Ectodermal cell (in vitro differentiated cells): ENCODE measurements around the gene SH3RF1.
A peak's percentile ranks its signal among the peaks of the same experiment; 100 is the strongest.

Experiments used
- H3K27ac ChIP-seq: 2 replicates; pipeline ENCODE4 v1.7.0; 2013; ENCODE audit warnings: mild to moderate bottlenecking, low read depth, low read length; ENCODE audit not compliant: insufficient read depth, poor library complexity, severe bottlenecking
- H3K27me3 ChIP-seq: 2 replicates; pipeline ENCODE4 v1.7.0; 2013; ENCODE audit warnings: mild to moderate bottlenecking, low read length; ENCODE audit not compliant: insufficient read depth, control insufficient read depth, poor library complexity, severe bottlenecking
- H3K36me3 ChIP-seq: one replicate; pipeline ENCODE4 v1.7.0; 2013; ENCODE audit warnings: low read length; ENCODE audit not compliant: control insufficient read depth, insufficient read depth
- H3K4me1 ChIP-seq: one replicate; pipeline ENCODE4 v1.7.0; 2013; ENCODE audit warnings: low read length; ENCODE audit not compliant: control insufficient read depth, insufficient read depth
- H3K4me3 ChIP-seq: 2 replicates; pipeline ENCODE4 v1.7.0; 2013; ENCODE audit warnings: low read depth, low read length, control low read depth; ENCODE audit not compliant: insufficient read depth
- H3K9me3 ChIP-seq: 2 replicates; pipeline ENCODE4 v1.7.0; 2013; ENCODE audit warnings: mild to moderate bottlenecking, low read length, moderate library complexity; ENCODE audit not compliant: control insufficient read depth
- WGBS, 2 experiments: methylation state at CpG; one replicate each; pipeline ENCODE4 v1.1.7; 2013; ENCODE audit warnings: missing lambda C conversion rate in 2 of 2; 5-methylcytosine and 5-hydroxymethylcytosine counted together

The SH3RF1 gene

DNA sequence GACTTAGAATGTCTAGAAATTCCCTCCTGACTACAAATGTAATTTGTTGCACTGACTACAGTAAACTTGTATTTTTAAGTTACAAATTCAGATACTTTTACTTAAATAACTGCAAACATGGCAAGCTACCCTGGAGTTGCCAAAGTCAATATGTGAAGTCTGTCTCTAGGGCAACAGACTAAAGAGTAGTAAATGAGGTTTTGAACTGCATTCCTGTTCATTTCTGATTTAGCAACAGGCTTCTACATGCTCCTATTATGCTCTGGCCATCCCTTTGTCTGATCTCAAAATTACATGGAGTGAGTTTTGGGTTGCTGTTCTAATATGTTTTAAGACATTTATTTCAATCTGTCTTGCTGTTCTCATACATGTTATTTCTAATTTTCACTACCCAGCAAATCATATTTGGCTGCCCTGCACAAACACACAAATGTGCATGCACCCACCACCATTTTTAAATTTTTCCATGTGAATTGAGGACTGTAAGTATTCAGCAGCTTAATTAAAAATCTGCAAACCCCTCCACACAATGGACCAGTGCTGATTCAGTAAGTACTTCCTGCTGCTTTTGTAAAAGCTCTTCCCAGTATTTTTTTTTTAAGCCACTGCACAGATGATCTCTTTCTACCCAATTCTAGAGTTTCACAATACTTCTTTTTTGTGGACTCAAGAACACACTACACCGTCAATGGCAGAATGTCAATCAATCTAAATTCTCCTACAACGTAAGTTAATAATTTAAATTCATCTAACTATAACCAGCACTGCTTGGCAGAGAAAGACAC is 26.7 kb downstream of the SH3RF1 start:
- peaks cover 33% of the 10 kb centered on the region for H3K4me1 ChIP-seq
- H3K27ac ChIP-seq = peak overlapping the region; percentile 60
- 24 to 33% methylated on average over 2 of the region's 2 CpGs for WGBS, 2 experiments
- H3K36me3 ChIP-seq = peaks cover under 1% of the 10 kb centered on the region
- H3K4me3 ChIP-seq = no peak overlapping the region
- H3K9me3 ChIP-seq = no peaks in the 10 kb centered on the region
- H3K27me3 ChIP-seq = no peaks in the 10 kb centered on the region

DNA sequence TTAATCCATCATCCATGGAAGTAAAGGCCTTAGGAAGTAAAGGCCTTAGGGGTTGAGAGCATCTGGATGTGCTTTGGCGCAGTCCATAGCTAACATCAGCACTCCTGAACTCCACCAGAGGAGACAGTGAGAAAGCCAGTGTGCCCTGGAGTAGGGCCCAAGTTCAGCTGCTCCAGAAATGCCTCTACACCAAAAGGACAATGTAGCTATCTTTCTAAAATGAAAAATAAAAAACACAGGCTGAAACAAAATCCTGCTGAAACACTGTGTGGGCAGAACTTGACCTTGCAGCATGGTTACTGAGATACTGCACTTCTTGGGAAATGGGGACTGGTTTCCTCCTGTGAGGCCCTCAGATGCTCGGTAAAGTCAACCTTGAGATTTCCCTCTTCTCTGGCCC is 29.3 kb downstream of the SH3RF1 start:
- no peaks in the 10 kb centered on the region for H3K36me3 ChIP-seq
- peaks cover 21% of the 10 kb centered on the region for H3K4me1 ChIP-seq
- H3K4me3 ChIP-seq = no peak overlapping the region
- no peak overlapping the region for H3K27ac ChIP-seq
- H3K27me3 ChIP-seq = no peaks in the 10 kb centered on the region
- WGBS, 2 experiments = 81 to 94% methylated on average over 2 of the region's 2 CpGs
- no peaks in the 10 kb centered on the region for H3K9me3 ChIP-seq

DNA sequence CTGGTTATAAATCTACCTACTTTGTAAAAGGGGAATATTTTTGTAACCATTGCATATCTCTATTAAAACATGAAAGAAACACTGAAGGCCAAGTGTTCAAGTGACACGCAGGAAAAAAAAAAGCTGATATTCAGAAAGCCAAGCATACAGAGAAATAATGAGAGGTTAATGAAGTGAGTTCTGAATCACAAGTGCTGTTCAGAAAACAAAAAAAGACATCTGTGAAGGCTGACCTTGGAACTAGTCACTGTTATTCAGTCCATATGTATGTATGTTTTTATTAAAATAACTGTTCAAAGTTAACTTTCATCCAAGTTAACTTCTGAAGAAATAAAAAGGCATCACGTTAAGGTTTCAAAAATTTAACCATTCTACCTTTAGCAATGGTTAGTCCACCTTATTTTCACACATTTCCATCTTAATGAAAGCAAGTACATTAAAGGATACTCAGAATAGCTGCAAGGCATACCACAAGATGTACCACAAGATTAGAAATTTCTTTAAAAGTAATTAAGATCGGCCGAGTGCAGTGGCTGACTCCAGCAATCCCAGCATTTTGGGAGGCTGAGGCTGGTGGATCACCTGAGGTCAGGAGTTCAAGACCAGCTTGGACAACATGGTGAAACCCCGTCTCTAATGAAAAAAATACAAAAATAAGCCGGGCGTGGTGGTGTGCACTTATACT is 31.4 kb downstream of the SH3RF1 start:
- 79 to 80% methylated on average over 7 of the region's 7 CpGs for WGBS, 2 experiments
- peaks cover 9% of the 10 kb centered on the region for H3K4me1 ChIP-seq
- H3K27me3 ChIP-seq = no peaks in the 10 kb centered on the region
- no peaks in the 10 kb centered on the region for H3K36me3 ChIP-seq
- H3K9me3 ChIP-seq = no peaks in the 10 kb centered on the region
- no peak overlapping the region for H3K4me3 ChIP-seq
- no peak overlapping the region for H3K27ac ChIP-seq

DNA sequence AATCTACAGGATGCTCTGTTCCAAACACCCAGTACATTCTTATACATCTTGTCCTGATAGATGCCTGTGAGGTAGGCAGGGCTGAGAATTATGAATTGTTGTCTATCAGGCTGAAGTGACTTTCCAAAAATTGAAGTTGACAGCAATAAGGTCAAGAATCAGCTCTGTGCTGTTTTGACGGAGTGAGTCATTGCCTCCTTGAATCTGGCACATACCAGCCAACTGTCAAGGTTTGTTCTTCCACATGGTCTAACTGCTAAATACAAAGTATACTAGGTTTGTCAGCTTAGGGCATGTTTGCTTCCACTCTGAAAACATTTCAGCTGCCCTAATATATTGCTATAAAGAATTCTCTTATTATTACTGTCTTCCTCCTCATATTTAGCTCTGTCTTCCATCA is 32.3 kb downstream of the SH3RF1 start:
- H3K4me1 ChIP-seq = peaks cover under 1% of the 10 kb centered on the region
- no peaks in the 10 kb centered on the region for H3K27me3 ChIP-seq
- WGBS, 2 experiments = 95 to 98% methylated on average over 1 of the region's 1 CpG
- no peaks in the 10 kb centered on the region for H3K9me3 ChIP-seq
- H3K27ac ChIP-seq = no peak overlapping the region
- no peaks in the 10 kb centered on the region for H3K36me3 ChIP-seq
- H3K4me3 ChIP-seq = no peak overlapping the region

DNA sequence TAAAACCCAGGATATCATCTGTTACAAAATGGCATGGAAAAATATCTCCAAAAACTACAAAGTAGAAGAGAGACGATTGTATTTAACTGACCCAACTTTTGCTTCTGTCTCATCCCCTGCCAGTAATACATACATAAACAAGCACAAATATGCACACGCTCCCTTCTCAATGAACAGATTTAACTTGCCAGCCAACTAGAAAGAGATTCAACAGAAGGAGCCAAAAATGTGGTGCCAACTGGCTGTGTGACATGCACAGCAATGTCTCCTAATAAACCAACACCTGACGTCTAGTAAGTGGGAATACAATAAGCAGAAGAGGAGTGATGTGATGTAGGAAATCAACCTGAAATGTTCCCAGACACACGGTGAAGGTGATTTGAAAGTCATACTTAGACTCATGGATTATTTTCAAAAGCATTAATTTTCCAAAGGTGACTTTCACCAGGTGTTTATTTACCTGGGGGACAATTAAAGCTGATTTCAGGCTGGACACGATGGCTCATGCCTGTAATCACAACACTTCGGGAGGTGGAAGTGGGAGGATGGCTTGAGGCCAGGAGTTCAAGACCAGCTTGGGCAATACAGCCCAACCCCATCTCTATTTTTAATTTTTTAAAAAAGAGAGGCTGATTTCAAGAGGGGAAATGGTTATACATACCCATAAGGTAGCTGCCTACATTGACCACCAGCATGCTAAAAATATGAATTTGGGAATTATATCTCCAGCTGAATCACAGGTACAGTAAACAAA is 33.7 kb downstream of the SH3RF1 start:
- 96 to 97% methylated on average over 6 of the region's 6 CpGs for WGBS, 2 experiments
- H3K36me3 ChIP-seq = no peaks in the 10 kb centered on the region

DNA sequence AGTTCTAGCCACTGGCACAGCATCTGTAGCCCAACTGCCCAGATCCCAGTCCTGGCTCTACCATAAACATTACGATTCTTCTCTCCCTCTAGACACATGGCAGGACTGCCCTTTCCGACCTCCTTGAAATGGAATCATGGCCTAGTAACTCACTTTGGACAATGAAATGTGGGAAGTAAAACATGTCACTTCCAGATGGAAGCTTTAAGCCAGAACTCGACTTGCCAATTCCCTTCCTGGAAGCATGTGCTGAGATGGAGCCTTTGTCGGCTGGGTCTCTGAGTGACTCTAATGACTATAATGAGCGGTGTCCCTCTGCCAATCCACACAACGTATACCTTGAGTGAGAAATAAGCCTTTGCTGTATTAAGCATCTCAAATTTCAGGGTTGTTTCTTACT is 34.7 kb downstream of the SH3RF1 start:
- Histone ChIP-seq H3K9me3 (no peaks in the 10 kb centered on the region), H3K27me3 (no peaks in the 10 kb centered on the region), H3K27ac (no peak overlapping the region), H3K36me3 (no peaks in the 10 kb centered on the region), H3K4me3 (no peak overlapping the region), H3K4me1 (no peaks in the 10 kb centered on the region)
- 97 to 98% methylated on average over 6 of the region's 6 CpGs for WGBS, 2 experiments

More for the DNA sequence above, 33.7 kb downstream of the SH3RF1 start:
- Histone ChIP-seq H3K4me3 (no peak overlapping the region), H3K27me3 (no peaks in the 10 kb centered on the region), H3K4me1 (no peaks in the 10 kb centered on the region), H3K9me3 (no peaks in the 10 kb centered on the region), H3K27ac (no peak overlapping the region)

DNA sequence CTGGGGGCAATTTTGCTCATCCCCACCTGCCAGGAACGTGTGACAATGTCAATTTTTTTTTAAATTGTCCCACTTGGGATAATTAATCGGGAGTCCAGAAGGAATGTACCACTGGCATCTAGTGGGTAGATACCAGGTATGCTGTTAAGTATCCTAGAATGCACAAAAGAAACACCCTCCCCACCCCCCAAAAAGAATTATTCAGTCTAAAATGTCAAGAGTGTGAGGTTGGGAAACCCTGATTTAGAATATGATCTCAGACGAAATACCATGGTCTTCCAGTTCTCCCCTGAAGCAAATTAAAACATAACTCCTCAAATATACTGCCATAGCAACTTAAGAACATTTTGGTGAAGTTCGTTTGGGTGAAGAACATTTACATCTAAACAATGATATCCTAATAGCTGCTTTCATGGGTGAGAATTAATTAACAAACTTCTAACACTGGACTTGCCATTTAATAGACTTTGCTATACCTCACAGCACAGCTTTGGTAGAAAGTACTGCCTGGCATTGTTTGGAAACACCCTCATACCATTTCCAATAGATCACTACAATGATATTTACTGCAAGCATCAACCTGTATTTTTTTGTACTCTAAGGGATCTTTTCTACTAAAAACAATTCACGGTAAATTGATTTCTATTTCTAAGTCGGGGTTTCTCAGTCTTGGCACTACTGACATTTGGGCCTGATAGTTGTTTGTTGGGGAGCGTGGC is 36.5 kb downstream of the SH3RF1 start:
- H3K4me1 ChIP-seq = no peaks in the 10 kb centered on the region
- WGBS, 2 experiments = 90 to 92% methylated on average over 6 to 7 of the region's 7 CpGs
- H3K27me3 ChIP-seq = no peaks in the 10 kb centered on the region
- no peaks in the 10 kb centered on the region for H3K36me3 ChIP-seq
- H3K4me3 ChIP-seq = no peak overlapping the region
- H3K9me3 ChIP-seq = no peaks in the 10 kb centered on the region
- H3K27ac ChIP-seq = no peak overlapping the region

DNA sequence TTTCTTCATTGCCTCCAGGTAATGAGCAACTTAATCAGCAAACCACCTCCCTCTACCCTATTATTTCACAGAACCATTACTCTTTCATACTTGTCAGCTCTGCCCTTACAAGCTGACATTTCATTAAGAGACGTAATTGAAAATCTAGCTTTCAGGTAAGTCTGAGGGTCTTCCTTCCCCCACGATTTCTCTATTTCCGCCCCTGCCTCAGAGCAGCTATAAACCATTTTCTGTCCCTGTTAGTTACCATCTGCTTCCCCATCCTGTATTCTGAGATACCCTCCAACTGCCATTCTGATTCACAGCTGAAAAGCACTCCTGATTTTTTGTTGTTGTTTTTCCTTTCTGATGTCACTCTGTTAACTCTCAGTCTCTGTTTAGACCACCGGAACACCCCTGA is 37.1 kb downstream of the SH3RF1 start:
- H3K9me3 ChIP-seq = no peaks in the 10 kb centered on the region
- WGBS, 2 experiments = 91 to 93% methylated on average over 4 of the region's 4 CpGs
- no peak overlapping the region for H3K27ac ChIP-seq

DNA sequence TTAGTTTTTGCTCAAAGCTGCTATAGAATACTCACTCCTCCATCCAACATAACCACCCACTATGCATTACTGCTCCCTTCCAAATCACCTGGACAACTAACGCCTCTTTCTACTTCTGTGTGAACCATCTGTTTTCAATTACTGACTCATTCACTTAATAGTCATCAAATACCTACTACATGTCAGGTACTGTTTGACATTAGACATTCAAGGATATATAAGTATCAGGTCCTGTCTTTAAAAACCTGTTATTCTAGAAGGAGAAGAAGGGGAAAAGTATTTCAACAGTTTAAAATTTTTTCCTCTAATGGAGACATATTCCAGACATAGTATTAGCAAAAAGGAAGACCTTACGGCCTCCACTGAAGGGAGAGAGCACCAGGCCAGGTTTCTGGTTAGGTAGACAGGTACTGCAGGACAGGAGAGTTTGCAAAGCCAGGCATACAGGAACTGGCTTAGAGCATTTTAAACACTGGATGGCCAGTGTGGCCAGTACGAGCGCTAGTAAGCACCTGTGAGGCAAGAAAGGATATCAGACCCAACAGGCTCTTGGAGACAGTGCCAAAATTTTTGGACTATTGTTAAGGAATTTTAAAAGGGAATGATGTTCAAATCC is 39.0 kb downstream of the SH3RF1 start:
- Histone ChIP-seq H3K4me3 (no peak overlapping the region), H3K36me3 (peaks cover 2% of the 10 kb centered on the region), H3K4me1 (no peaks in the 10 kb centered on the region), H3K27me3 (no peaks in the 10 kb centered on the region), H3K9me3 (no peaks in the 10 kb centered on the region), H3K27ac (no peak overlapping the region)
- WGBS, 2 experiments = 83 to 87% methylated on average over 4 of the region's 4 CpGs

More for the DNA sequence above, 37.1 kb downstream of the SH3RF1 start:
- H3K36me3 ChIP-seq = no peaks in the 10 kb centered on the region
- no peak overlapping the region for H3K4me3 ChIP-seq
- H3K4me1 ChIP-seq = no peaks in the 10 kb centered on the region
- H3K27me3 ChIP-seq = no peaks in the 10 kb centered on the region
